GM18868 (cell line): ENCODE data around the gene CD27.
"Not testable (repeated sequence)": the region's sequence is repeated elsewhere in the genome, so short reads cannot be mapped to it uniquely, and the experiment has no call there.

Source experiments
- ATAC-seq: cut with Tn5 transposase; IDR thresholded peaks from one replicate; pipeline ENCODE4 v1.9.1; 2021; ENCODE audit warnings: mild to moderate bottlenecking, moderate library complexity; ENCODE audit not compliant: unreplicated experiment

Gene CD27

DNA sequence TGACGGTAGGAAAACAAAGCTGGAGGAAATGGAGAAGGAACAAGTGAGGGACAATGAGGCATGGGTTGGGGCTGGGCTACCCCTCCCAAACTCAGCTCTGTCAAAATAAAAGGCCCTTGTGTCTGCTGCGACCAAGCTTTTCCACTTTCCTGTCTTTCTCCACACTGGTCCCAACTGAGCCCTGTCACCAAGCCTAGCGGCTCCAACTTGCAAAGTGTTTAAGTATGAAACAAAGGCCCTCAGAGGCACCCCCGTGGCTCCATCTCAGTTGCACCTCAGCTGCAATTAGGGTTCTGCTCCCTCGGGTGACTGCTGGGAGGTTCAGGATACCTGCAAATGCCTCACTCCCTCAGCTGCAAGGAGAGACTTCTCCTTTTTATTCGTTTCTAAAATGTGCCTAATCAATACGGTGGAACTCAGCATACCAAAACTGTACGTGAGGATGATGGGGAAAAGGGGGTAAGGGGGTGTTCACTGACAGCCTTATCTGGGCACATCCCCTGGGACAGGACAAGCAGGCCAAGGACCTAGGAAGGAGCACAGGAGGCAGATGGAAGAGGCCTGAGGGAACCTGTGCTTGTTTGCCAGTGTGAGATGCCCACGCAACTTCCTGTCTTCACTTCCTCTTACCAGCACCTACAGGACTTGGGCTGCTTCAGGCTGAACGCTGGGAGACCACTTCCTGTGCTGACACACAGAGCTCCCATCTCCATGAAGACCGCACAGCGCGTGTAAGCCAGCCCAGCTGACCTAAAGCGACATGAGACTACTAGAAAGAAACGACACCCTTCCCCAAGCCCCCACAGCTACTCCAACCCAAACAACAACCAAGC, 16.9 kb downstream of the CD27 start:
- peak; percentile 89 for ATAC-seq

DNA sequence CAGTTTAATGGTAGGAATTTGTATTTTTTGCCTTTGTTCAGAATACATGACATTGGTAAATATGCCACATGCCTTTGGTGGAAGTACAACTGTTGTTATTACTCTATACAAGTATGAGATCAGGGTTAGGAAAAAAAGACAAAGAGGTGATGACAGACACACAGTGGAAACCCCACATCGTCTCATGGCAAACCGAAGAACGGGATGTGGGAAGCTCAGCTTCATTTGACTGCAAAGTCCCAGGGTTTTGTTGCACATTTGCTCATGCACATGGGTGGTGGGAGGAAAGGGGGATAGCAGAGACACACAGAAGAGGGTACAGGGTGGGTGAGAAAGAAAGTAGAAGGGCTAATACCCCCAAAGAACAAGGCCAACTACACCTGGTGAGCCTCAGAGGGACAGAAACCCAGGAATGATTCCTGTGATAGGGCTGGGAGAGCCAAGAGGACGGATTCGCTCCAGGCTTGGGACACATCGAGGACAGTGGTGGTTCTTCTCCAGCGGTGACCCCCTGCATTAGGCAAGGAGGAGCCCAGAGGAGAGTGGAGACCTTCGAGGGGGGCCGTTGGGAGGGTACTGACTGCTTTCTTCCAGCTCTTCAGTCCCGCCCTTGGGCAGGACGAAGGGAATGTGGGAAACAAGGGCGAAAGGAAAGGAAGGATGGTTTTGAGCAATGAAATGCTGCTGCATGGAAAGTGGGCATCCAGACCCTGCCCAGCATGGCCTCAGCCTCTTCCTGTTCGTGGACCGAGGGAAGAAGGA, 17.7 kb downstream of the CD27 start:
- no peak for ATAC-seq

DNA sequence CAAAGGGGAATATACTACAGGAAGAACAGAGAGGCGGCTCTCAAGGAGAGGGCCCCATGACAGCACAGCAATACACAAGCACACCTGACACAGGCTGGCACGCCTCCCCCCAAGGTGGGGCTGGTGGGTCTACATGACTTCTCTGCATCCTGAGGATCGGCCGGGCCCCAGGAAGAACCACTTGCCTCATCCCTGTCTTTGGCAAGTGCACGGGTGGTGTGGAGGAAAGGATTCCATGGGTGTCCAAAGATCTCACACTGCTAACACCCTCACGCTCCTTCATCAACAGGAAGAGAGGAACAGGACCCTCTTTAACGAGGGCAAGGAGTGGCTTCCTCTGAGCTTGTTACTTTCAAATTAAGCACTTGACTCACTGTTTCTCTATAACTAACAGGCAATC, 18.5 kb downstream of the CD27 start:
- ATAC-seq: no peak

DNA sequence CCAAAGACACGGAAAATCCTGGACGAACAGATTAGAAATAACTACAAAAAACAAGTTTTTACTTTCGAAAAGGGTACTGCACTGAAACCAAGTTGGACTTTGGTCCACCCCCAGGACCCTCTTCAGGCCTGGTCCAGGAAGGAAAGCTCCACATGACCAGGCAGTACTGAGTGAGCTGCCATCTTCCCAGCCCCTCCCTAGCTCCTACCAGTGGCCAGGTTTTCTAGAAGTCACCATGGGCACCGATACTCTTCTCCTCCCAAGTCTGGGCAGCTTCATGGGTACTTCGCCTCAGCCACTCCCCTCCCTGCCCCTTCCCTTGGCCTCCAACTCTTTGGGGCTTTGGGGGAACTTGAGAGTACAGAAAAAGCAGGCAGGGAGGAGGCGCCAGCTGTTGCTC, 19.1 kb downstream of the CD27 start:
- ATAC-seq: no peak

DNA sequence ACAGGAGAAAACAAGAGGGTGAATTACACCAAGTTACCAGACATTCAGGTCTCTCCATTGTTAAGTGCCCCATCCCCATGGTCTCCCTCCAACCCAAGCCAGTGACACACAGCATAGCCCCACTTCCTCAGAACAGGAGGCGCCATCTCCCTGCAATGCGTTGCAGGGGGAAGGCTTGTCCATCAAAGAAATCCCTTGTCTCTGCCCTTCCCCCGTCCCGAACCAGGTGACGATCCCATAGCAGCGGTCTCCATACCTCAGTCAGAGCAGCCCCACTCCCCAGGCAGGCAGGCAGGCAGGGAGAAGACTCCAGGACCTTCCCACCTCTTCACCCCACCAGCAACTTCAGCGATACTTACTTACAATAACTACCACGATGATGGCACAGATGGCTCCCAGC, 19.8 kb downstream of the CD27 start:
- ATAC-seq: no peak

DNA sequence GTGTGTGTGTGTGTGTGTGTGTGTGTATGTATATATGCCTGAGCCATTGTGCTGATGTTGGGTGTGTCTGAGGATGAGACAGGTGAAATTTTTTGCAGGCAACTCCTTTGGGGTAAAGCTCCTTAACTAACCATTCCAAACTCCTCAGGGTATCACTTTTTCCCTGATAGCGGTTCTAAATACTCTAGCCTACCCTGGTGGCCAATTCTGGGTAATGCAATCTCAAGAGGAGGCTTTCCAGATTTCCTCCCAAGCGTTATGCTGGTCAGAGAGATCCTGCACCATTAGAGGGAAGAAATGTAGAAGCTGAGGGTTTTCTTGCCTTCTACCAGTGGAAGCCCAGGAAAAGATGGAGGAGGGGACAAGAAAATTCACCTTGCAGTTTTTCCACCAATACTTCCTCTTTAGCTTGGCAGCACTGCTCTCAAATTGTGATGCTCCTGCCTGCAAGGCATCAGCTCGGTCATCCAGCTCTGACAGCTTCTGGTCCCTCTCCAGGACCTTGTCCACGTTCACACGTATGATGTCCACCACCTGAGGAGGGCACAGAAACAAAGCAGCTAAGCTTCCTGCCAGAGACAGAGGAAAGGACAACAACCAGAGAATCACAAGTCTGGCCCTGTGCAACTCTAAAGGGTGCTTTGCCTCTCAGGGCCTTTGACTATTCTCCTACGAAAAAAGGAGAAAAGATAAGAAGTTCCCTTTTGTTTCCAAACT, 20.9 kb downstream of the CD27 start:
- no peak for ATAC-seq

DNA sequence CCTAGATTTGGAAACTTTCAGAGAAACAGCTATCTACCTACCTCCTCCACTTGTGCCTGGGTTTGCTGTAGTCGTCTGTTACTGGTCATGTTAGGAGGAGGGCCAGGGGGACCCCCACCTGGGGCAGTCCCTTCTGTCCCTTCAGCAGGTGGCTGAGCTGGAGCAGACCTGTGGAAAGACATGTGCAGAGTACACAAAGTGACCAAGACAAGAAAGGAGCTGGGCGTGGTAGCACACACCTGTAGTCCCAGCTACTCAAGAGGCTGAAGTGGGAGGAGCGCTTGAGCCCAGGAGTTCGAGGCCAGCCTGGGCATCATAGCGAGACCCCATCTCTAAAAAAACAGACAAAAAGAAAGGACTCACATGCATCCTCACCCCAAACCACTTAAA, 21.4 kb downstream of the CD27 start:
- ATAC-seq: no peak

DNA sequence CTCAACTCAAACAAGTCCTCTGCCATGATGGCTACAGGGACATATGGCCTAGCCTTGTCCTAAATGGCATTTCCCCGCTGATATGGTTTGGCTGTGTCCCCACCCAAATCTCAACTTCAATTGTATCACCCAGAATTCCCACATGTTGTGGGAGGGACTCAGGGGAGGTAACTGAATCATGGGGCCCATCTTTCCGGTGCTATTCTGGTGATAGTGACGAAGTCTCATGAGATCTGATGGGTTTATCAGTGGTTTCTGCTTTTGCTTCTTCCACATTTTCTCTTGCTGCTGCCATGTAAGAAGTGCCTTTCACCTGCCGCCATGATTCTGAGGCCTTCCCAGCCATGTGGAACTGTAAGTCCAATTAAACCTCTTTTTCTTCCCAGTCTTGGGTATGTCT, 22.0 kb downstream of the CD27 start:
- ATAC-seq: not testable (repeated sequence)

DNA sequence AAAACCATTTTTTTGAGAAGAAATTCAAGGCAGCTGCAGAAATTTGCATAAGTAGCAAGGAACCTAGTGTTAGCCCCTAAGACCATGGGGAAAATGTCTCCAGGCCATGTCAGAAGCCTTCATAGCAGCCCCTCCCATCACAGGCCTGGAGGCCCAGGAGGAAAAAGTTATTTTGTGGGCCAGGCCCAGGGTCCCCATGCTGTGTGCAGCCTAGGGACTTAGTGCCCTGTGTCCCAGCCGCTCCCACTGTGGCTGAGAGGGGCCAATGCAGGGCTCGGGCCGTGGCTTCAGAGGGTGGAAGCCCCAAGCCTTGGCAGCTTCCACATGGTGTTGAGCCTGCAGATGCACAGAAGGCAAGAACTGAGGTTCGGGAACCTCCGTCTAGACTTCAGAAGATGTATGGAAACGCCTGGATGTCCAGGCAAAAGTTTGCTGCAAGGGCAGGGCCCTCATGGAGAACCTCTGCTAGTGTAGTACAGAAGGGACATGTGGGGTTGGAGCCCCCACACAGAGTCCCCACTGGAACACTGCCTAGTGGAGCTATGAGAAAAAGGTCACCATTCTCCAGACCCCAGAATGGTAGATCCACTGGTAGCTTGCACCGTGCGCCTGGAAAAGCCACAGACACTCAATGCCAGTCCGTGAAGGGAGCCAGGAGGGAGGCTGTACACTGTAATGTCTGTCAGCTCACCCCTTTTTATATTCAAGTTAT, 23.0 kb downstream of the CD27 start:
- not testable (repeated sequence) for ATAC-seq

DNA sequence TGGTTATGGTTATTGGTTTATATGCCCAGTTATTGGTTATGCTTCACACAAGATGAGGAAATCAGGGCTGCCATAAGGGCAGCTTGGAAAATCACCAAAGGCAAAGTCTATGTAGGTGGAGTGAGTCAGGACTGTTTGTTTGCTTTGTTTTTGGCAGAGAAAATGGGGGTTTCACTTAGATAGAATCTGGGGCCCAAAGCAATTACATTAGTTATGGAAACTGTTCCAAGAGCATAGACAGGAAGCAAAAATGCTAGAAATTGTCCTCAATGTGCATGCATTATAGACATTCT, 23.5 kb downstream of the CD27 start:
- no peak for ATAC-seq

DNA sequence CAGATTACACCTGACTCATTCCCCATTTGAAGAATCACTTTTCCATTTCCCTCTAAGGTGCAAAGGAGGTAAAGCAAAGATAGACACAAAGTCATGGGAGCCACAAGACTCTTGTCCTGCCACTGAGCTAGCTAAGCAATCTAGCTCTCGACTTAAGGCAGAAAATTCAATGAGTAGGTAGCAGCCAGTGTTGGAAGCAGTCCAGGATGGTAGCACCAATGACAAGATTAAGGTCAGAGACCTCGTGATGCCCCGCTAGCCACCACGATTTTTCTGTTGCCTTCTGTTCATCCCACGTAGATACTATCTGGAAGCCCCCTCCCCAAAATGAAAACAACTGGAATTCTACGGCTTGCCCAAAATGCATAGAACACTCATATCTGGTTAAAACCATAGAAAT, 24.3 kb downstream of the CD27 start:
- ATAC-seq: no peak

DNA sequence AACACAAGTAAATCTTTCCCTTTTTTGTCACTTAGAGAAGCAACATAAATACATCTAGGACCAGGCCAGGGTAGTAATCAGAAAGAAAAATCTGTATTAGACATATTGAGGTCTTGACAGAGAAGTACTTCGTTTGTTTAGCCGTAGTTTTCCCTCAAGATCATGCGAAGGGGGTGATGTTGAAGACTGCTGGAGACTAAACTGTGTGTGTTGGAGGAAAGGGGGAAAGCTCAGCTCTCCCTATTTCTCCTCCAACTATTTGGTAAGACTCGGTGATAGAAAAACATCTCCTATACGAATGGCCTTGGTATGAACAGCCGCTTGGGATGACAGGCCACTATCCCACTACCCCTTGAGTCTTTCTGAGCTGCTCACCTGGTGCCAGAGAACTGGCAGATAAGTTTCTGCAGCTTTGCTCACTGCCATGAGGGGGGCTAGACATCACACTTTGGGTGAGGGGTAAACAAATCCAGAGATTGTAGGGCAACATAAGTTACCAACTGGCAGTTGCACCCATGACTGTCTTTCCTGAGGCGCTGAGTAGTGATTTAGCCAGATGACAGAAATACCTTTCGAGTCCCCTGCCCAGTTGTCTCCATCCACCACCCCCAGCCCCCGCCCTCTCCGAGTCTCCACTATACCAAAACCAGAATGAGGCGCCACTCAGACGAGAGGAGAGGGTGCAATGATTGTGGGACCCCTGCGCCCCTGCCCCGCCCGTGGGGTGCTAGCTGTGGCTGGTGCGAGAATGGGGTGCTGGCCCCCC, 25.0 kb downstream of the CD27 start:
- ATAC-seq: no peak

DNA sequence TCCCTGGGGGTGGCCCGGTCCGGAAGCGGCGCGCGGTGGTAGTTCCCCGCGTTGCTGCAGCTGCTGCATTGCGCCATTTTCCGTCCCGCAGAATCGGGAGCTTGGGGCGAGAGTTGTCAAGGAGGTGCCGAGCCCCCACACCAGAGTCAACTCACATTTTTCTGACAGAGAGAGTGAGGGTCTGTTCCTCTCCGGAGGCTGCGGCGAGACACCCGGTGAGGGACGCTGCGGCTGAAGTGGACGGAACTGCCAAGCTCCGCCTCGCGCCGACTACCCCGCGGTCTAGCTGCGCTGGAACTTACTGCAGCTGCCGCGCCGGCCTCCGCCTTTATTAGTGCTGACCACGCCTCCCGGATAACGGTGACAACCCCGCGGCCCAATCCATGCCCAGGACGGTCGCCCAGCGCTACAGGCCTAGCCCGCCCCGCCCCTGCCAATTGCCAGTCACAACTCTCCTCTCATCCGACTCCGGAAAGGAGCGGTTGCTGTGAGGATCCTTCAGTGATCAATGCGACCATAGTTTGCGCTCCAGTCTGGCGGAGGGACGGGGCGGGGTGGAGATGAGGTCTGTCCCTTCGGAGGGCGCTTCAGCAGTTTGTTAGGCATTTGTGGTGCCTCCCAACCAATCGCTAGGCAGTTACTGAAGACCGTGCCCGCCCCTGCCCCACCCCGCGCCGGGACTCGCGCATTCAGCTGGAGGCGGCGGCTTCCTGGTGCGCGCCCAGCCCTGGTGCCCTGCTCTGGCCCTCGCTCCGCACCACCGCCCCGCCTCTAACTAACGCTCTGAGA, 25.8 kb downstream of the CD27 start, which contains the start of gene VAMP1:
TSS of gene VAMP1 (minus strand) at position 303 of the 789 bp plus-strand sequence. CDS start at position 157, 146 bp downstream.
- peak; percentile 83 for ATAC-seq

DNA sequence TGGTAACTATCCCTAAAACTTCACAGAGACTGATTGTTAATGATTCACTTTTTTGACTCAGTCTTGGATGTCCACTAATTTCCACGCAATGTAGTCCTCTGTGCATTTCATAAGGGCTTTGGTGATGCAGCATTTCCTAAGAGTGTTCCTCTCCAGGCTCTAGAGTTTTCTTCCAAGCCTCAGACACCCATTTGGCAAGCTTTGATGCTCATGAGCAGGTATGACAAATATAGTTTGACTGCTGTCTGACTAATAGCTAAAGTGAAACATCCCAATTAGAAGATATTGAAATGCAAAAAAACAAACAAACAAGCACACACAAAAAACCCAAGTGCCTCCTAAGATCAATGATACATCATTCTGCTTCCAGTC, 27.2 kb downstream of the CD27 start:
- no peak for ATAC-seq

DNA sequence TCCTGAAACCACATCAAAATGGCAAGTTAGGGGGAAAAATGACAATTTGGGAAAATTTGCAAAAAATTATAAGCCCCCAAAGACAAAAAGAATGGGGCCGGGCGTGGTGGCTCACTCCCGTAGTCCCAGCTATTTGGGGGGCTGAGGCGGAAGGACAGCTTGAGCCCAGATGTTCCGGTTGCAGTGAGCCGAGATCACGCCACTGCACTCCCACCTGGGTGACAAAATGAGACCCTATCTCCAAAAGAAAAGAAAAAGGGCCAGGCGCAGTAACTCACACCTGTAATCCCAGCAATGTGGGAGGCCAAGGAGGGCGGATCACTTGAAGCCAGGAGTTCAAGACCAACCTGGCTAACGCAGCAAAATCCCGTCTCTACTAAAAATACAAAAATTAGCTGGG, 27.7 kb downstream of the CD27 start:
- ATAC-seq: no peak

DNA sequence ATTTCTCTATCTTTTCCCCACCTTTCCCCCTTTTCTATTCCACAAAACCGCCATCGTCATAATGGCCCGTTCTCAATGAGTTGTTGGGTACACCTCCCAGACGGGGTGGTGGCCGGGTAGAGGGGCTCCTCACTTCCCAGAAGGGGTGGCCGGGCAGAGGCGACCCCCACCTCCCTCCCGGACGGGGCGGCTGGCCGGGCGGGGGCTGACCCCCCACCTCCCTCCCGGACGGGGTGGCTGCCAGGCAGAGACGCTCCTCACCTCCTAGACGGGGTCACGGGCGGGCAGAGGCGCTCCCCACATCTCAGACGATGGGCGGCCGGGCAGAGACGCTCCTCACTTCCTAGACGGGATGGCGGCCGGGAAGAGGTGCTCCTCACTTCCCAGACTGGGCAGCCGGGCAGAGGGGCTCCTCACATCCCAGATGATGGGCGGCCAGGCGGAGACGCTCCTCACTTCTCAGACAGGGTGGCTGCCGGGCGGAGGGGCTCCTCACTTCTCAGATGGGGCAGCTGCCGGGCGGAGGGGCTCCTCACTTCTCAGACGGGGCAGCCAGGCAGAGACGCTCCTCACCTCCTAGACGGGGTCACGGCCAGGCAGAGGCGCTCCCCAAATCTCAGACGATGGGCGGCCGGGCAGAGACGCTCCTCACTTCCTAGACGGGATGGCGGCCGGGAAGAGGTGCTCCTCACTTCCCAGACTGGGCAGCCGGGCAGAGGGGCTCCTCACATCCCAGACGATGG, 30.6 kb downstream of the CD27 start:
- ATAC-seq: not testable (repeated sequence)

DNA sequence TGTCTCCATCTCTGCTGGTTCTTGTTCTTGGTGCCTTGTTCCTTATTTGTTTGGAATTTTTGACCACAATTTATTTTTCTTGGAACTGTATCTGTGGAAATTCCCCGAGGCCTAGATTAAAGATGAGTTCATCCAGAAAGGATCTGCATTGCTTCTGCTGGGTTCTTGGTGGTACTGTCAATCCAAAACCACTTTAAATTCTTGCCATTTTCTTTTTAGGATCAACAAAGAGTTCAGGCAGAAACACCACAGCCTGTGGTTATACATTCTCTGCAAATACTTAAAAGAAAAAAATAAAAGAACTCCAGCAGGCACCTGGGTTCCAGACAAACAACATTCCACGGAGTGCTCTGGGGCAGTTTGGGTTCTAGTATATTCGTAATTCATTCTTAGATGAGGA, 31.7 kb downstream of the CD27 start:
- no peak for ATAC-seq

DNA sequence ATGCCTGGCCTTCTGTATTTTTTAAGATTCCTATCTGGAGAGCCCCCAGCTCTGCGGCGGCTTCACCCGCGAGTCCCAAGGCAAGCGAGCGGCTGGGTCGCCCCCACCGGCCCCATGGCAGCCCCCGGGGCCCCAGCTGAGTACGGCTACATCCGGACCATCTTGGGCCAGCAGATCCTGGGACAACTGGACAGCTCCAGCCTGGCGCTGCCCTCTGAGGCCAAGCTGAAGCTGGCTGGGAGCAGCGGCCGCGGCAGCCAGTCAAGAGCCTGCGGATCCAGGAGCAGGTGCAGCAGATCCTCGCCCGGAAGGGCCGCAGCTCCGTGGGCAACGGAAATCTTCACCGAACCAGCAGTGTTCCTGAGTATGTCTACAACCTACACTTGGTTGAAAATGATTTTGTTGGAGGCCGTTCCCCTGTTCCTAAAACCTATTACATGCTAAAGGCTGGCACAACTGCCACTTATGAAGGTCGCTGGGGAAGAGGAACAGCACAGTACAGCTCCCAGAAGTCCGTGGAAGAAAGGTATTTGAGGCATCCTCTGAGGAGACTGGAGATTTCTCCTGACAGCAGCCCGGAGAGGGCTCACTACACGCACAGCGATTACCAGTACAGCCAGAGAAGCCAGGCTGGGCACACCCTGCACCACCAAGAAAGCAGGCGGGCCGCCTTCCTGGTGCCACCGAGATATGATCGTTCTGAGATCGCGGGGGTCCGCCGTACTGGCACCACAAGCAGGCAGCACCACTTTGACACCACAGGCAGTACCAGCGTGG, 33.0 kb downstream of the CD27 start:
- not testable (repeated sequence) for ATAC-seq
